Measurements from ENCODE around the gene HERPUD1.

GRCh38 chr16:56912746-56913708 lies 18.9 kb upstream of the HERPUD1 start:
- TF ChIP-seq POLR2AphosphoS5 (IDR thresholded peaks at IDR 0.05) (no peak), CTCF (IDR thresholded peaks at IDR 0.05) (no peak), POLR2A (IDR thresholded peaks at IDR 0.05) (no peak)
